Calu3 (cell line): ENCODE data around the gene NCAPG2. TPM values are rescaled to one million over a fixed set of nuclear protein-coding genes. Genes with fewer than 3 reads are reported as not detected.

Experiments used
- BruUV-seq: library from RNA; stranded (reverse); fragments of 400-500 nt; replicated peaks from 2 replicates; lab custom pipeline; 2021; lab: Mats Ljungman, UMichigan
- CTCF ChIA-PET: fragments of 300-600 bp; sonication (Branson Sonifier 250); formaldehyde crosslinking; loops from one replicate; lab custom pipeline; 2022; ENCODE audit warnings: antibody characterized with exemption; lab: Charles Lee
- DNase-seq: peaks from one replicate; pipeline ENCODE4 v3.0.0; 2022
- H3K27ac Mint-ChIP-seq: one replicate; pipeline ENCODE4 v1.8.0; 2022; ENCODE audit warnings: mixed read lengths; ENCODE audit not compliant: unreplicated experiment
- H3K27me3 Mint-ChIP-seq: one replicate; pipeline ENCODE4 v1.8.0; 2022; ENCODE audit warnings: mixed read lengths; ENCODE audit not compliant: unreplicated experiment
- H3K36me3 Mint-ChIP-seq: one replicate; pipeline ENCODE4 v1.8.0; 2022; ENCODE audit warnings: mild to moderate bottlenecking, moderate library complexity, mixed read lengths; ENCODE audit not compliant: insufficient read depth, unreplicated experiment
- H3K4me1 Mint-ChIP-seq: one replicate; pipeline ENCODE4 v1.8.0; 2022; ENCODE audit warnings: mild to moderate bottlenecking, low read depth, mixed read lengths; ENCODE audit not compliant: unreplicated experiment
- H3K4me3 Mint-ChIP-seq: one replicate; pipeline ENCODE4 v1.8.0; 2022; ENCODE audit warnings: mild to moderate bottlenecking, low read depth, moderate library complexity, mixed read lengths; ENCODE audit not compliant: unreplicated experiment
- H3K9me3 Mint-ChIP-seq: one replicate; pipeline ENCODE4 v1.8.0; 2022; ENCODE audit warnings: low read depth, mixed read lengths; ENCODE audit not compliant: unreplicated experiment
- intact Hi-C: fragments of 100-400 bp; cut with micrococcal nuclease; formaldehyde crosslinking; loops from one replicate; pipeline ENCODE4 v1.10.0; 2022; ENCODE audit not compliant: unreplicated experiment
- total RNA-seq: library from RNA; stranded (reverse); gene quantifications from 2 replicates; pipeline ENCODE4 v1.2.3, GENCODE V29; 2022
- TF ChIP-seq, protein P1 (sequence below): fragments of 200-600 bp; IDR thresholded peaks from one replicate; pipeline ENCODE4 v1.8.0; 2022; ENCODE audit warnings: antibody characterized with exemption; ENCODE audit not compliant: unreplicated experiment

Gene NCAPG2
- total RNA-seq, 1 experiment from 2014 or later, result 81.7 TPM

DNA sequence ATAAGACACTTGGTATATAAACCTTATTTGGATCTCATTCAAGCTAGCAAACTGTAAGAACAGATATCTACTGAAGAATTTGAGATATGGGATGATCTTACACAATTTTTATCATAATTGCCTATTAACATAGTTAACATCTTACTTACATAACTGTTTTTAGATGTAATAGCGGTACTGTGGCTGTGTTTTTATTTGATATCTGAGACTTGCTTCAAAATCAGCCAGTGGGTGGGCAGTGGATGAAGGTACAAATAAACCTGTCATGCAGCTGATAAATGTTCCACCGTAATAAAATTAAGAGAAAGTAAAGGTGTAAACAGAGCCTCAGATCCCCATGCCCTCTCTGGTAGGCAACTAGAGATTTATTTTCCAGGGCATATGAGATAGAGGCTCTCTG, 88.6 kb downstream of the NCAPG2 start:
- BruUV-seq, result no TSS peak
- no peak for DNase-seq
- Mint-ChIP-seq H3K4me1 (no peaks in the 10 kb centered on the region), H3K27me3 (no peaks in the 10 kb centered on the region), H3K9me3 (no peaks in the 10 kb centered on the region), H3K27ac (no peak overlapping the region), H3K4me3 (no peak overlapping the region), H3K36me3 (peaks cover 4% of the 10 kb centered on the region)
- TF ChIP-seq, protein P1, sequence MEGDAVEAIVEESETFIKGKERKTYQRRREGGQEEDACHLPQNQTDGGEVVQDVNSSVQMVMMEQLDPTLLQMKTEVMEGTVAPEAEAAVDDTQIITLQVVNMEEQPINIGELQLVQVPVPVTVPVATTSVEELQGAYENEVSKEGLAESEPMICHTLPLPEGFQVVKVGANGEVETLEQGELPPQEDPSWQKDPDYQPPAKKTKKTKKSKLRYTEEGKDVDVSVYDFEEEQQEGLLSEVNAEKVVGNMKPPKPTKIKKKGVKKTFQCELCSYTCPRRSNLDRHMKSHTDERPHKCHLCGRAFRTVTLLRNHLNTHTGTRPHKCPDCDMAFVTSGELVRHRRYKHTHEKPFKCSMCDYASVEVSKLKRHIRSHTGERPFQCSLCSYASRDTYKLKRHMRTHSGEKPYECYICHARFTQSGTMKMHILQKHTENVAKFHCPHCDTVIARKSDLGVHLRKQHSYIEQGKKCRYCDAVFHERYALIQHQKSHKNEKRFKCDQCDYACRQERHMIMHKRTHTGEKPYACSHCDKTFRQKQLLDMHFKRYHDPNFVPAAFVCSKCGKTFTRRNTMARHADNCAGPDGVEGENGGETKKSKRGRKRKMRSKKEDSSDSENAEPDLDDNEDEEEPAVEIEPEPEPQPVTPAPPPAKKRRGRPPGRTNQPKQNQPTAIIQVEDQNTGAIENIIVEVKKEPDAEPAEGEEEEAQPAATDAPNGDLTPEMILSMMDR, result no peak
- CTCF ChIA-PET, result no interaction called here
- intact Hi-C loops, result no loop called here

DNA sequence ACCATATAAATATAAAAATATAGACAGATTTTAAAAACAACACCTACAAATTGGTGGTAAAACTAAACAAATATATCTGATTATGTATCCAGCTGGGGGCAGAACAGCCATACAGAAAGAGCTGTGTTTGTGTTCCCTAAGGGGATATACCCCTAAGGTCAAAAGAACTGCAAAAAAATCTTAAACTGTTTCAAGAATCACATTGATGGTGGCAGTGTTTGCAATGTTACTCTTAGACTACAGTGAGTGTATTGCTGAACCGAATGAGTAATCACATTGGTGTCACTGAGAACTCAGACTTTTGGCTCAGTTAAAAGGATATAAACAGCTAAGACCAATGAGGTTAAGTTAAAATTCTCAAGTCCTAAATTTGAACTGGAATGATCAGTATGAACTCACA, 89.9 kb downstream of the NCAPG2 start:
- no peak for DNase-seq
- CTCF ChIA-PET, result no interaction called here
- intact Hi-C loops, result no loop called here
- no peaks in the 10 kb centered on the region for H3K9me3 Mint-ChIP-seq
- H3K27me3 Mint-ChIP-seq, result no peaks in the 10 kb centered on the region
- H3K27ac Mint-ChIP-seq, result no peak overlapping the region
- H3K4me1 Mint-ChIP-seq, result no peaks in the 10 kb centered on the region
- no TSS peak for BruUV-seq
- TF ChIP-seq, protein P1, result no peak
- peaks cover 4% of the 10 kb centered on the region for H3K36me3 Mint-ChIP-seq
- H3K4me3 Mint-ChIP-seq, result no peak overlapping the region

DNA sequence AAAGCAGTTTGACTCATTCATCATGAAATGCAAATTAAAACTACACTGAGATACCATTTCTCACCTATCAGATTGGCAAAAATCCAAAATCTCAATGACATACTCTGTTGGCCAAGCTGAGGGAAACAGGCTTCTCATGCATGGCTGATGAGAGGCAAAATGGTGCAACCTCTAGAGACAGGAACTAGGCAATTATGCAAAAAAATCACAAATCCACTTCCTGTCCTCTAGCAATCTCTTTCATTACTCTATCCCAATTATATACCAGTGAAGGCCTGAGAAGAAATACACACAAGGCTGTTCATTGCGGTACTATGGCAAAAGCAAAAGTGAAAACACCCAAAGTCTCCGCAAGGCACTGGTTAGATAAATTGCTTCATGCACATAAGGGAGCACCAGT, 91.1 kb downstream of the NCAPG2 start:
- H3K27ac Mint-ChIP-seq, result no peak overlapping the region
- CTCF ChIA-PET, result no interaction called here
- no peaks in the 10 kb centered on the region for H3K4me1 Mint-ChIP-seq
- no peaks in the 10 kb centered on the region for H3K9me3 Mint-ChIP-seq
- H3K36me3 Mint-ChIP-seq, result peaks cover 4% of the 10 kb centered on the region
- no peak for DNase-seq
- no TSS peak for BruUV-seq
- intact Hi-C loops, result no loop called here
- no peaks in the 10 kb centered on the region for H3K27me3 Mint-ChIP-seq
- no peak overlapping the region for H3K4me3 Mint-ChIP-seq
- TF ChIP-seq, protein P1, result no peak

DNA sequence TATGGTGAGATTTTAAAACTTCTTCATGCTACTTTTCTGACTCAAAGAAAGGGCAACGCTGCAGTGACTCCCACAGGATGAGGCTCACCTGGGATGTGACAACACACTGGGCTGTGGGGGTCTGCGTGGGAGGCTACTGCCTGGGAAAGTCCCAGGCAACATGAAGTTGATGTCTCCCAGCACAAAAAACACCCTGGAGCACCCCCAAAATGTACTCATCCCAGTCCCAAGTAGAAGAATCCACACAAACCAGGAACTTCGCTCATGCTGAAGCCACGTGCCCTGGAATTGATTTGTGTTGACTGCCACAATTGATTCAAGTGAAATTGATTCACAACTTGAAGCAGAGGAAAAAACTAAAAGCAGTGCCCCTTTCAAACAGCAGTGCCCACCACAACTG, 92.1 kb downstream of the NCAPG2 start:
- no TSS peak for BruUV-seq

More for the DNA sequence above, 92.1 kb downstream of the NCAPG2 start:
- DNase-seq, result no peak
- no peak overlapping the region for H3K27ac Mint-ChIP-seq
- H3K9me3 Mint-ChIP-seq, result no peaks in the 10 kb centered on the region
- intact Hi-C loops, result no loop called here
- TF ChIP-seq, protein P1, result no peak
- peaks cover 4% of the 10 kb centered on the region for H3K36me3 Mint-ChIP-seq
- H3K27me3 Mint-ChIP-seq, result no peaks in the 10 kb centered on the region
- CTCF ChIA-PET, result no interaction called here
- H3K4me3 Mint-ChIP-seq, result no peak overlapping the region
- no peaks in the 10 kb centered on the region for H3K4me1 Mint-ChIP-seq
